Activated naive CD8-positive, alpha-beta T cell treated with anti-CD3 and anti-CD28 coated beads, Interleukin-2, amount 50 U/mL, for 24 hours (primary cell): ENCODE results near the gene ELF1.

Experiments used
- ATAC-seq: fragments of 150-1000 bp; cut with Tn5 transposase; one replicate; pipeline ENCODE4 v1.10.0; 2021
- DNase-seq: peaks from one replicate; pipeline ENCODE4 v3.0.0; 2021
- H3K27ac Mint-ChIP-seq: one replicate; pipeline ENCODE4 v1.8.0; 2021; ENCODE audit warnings: mild to moderate bottlenecking, mixed read lengths
- H3K27me3 Mint-ChIP-seq: one replicate; pipeline ENCODE4 v1.8.0; 2021; ENCODE audit warnings: mixed read lengths
- H3K36me3 Mint-ChIP-seq: one replicate; pipeline ENCODE4 v1.8.0; 2021; ENCODE audit warnings: low read depth, mixed read lengths
- H3K4me1 Mint-ChIP-seq: one replicate; pipeline ENCODE4 v1.8.0; 2021; ENCODE audit warnings: mixed read lengths
- H3K4me3 Mint-ChIP-seq: one replicate; pipeline ENCODE4 v1.8.0; 2021; ENCODE audit warnings: mild to moderate bottlenecking, moderate library complexity, mixed read lengths
- H3K9me3 Mint-ChIP-seq: one replicate; pipeline ENCODE4 v1.8.0; 2021; ENCODE audit warnings: mixed read lengths

ELF1 gene

GRCh38 chr13:41005704-41006103 lies 13.4 kb downstream of the ELF1 start:
- Mint-ChIP-seq H3K9me3 (no peaks in the 10 kb centered on the region), H3K27ac (peak overlapping the region; percentile 94), H3K36me3 (peaks cover 16% of the 10 kb centered on the region), H3K27me3 (no peaks in the 10 kb centered on the region), H3K4me3 (peak overlapping the region; percentile 30), H3K4me1 (peaks cover 80% of the 10 kb centered on the region)
- ATAC-seq = no peak
- DNase-seq = no peak

- H3K36me3 Mint-ChIP-seq = peaks cover 16% of the 10 kb centered on the region
- peak; percentile 82 for ATAC-seq
- DNase-seq = no peak
- H3K27me3 Mint-ChIP-seq = no peaks in the 10 kb centered on the region
- H3K9me3 Mint-ChIP-seq = no peaks in the 10 kb centered on the region
- H3K4me3 Mint-ChIP-seq = peak overlapping the region; percentile 30
- H3K27ac Mint-ChIP-seq = peak overlapping the region; percentile 94
- peaks cover 79% of the 10 kb centered on the region for H3K4me1 Mint-ChIP-seq
Measured at GRCh38 chr13:41004875-41005693, 14.0 kb downstream of the ELF1 start.

- DNase-seq (no peak), ATAC-seq (no peak)
- Mint-ChIP-seq H3K9me3 (no peaks in the 10 kb centered on the region), H3K27ac (no peak overlapping the region), H3K27me3 (no peaks in the 10 kb centered on the region), H3K4me1 (peaks cover 81% of the 10 kb centered on the region), H3K4me3 (no peak overlapping the region), H3K36me3 (peaks cover 24% of the 10 kb centered on the region)
Measured at GRCh38 chr13:41002606-41003005, 16.5 kb downstream of the ELF1 start.

- H3K4me3 Mint-ChIP-seq = no peak overlapping the region
- no peaks in the 10 kb centered on the region for H3K9me3 Mint-ChIP-seq
- DNase-seq (no peak), ATAC-seq (no peak)
- H3K36me3 Mint-ChIP-seq = peaks cover 29% of the 10 kb centered on the region
- no peaks in the 10 kb centered on the region for H3K27me3 Mint-ChIP-seq
- peaks cover 79% of the 10 kb centered on the region for H3K4me1 Mint-ChIP-seq
- H3K27ac Mint-ChIP-seq = peak overlapping the region; percentile 68
Measured at GRCh38 chr13:41001695-41002094, 17.4 kb downstream of the ELF1 start.

- Mint-ChIP-seq H3K4me1 (peaks cover 82% of the 10 kb centered on the region), H3K27ac (no peak overlapping the region), H3K36me3 (peaks cover 33% of the 10 kb centered on the region), H3K9me3 (no peaks in the 10 kb centered on the region), H3K27me3 (no peaks in the 10 kb centered on the region), H3K4me3 (no peak overlapping the region)
- no peak for DNase-seq
- no peak for ATAC-seq
Measured at GRCh38 chr13:40999416-40999815, 19.7 kb downstream of the ELF1 start.

- peaks cover 35% of the 10 kb centered on the region for H3K36me3 Mint-ChIP-seq
- no peaks in the 10 kb centered on the region for H3K9me3 Mint-ChIP-seq
Measured at GRCh38 chr13:40996426-40997092, 22.6 kb downstream of the ELF1 start.

GRCh38 chr13:40995997-40996396 lies 23.1 kb downstream of the ELF1 start:
- Mint-ChIP-seq H3K27ac (peak overlapping the region; percentile 62), H3K4me3 (no peak overlapping the region), H3K4me1 (peaks cover 83% of the 10 kb centered on the region), H3K9me3 (no peaks in the 10 kb centered on the region), H3K27me3 (no peaks in the 10 kb centered on the region), H3K36me3 (peaks cover 31% of the 10 kb centered on the region)
- no peak for DNase-seq
- no peak for ATAC-seq

More at GRCh38 chr13:40996426-40997092, 22.6 kb downstream of the ELF1 start:
- Mint-ChIP-seq H3K4me3 (no peak overlapping the region), H3K27me3 (no peaks in the 10 kb centered on the region), H3K27ac (peak overlapping the region; percentile 24), H3K4me1 (peaks cover 84% of the 10 kb centered on the region)
- ATAC-seq = no peak
- no peak for DNase-seq

GRCh38 chr13:40994581-40995230 lies 24.4 kb downstream of the ELF1 start:
- H3K4me1 Mint-ChIP-seq = peaks cover 86% of the 10 kb centered on the region
- no peak for DNase-seq
- ATAC-seq = peak; percentile 82
- H3K9me3 Mint-ChIP-seq = no peaks in the 10 kb centered on the region
- H3K27me3 Mint-ChIP-seq = no peaks in the 10 kb centered on the region
- peak overlapping the region; percentile 55 for H3K4me3 Mint-ChIP-seq
- peak overlapping the region; percentile 62 for H3K27ac Mint-ChIP-seq
- H3K36me3 Mint-ChIP-seq = peaks cover 24% of the 10 kb centered on the region

- ATAC-seq (no peak), DNase-seq (no peak)
- no peaks in the 10 kb centered on the region for H3K9me3 Mint-ChIP-seq
- peaks cover 81% of the 10 kb centered on the region for H3K4me1 Mint-ChIP-seq
- no peaks in the 10 kb centered on the region for H3K27me3 Mint-ChIP-seq
- no peak overlapping the region for H3K4me3 Mint-ChIP-seq
- peaks cover 18% of the 10 kb centered on the region for H3K36me3 Mint-ChIP-seq
- H3K27ac Mint-ChIP-seq = peak overlapping the region; percentile 62
Measured at GRCh38 chr13:40993987-40994386, 25.1 kb downstream of the ELF1 start.

- peaks cover 84% of the 10 kb centered on the region for H3K4me1 Mint-ChIP-seq
- peaks cover 16% of the 10 kb centered on the region for H3K36me3 Mint-ChIP-seq
- DNase-seq = no peak
- no peaks in the 10 kb centered on the region for H3K27me3 Mint-ChIP-seq
- H3K9me3 Mint-ChIP-seq = no peaks in the 10 kb centered on the region
- peak overlapping the region; percentile 62 for H3K27ac Mint-ChIP-seq
- peak; percentile 33 for ATAC-seq
- H3K4me3 Mint-ChIP-seq = no peak overlapping the region
Measured at GRCh38 chr13:40992678-40993518, 26.2 kb downstream of the ELF1 start.

GRCh38 chr13:40987606-40988280 lies 31.4 kb downstream of the ELF1 start:
- peaks cover 77% of the 10 kb centered on the region for H3K4me1 Mint-ChIP-seq
- no peak for DNase-seq
- ATAC-seq = no peak
- H3K4me3 Mint-ChIP-seq = no peak overlapping the region
- H3K36me3 Mint-ChIP-seq = peaks cover 3% of the 10 kb centered on the region
- H3K27ac Mint-ChIP-seq = peak overlapping the region; percentile 50
- no peaks in the 10 kb centered on the region for H3K27me3 Mint-ChIP-seq
- no peaks in the 10 kb centered on the region for H3K9me3 Mint-ChIP-seq

GRCh38 chr13:40986101-40986856 lies 32.8 kb downstream of the ELF1 start:
- Mint-ChIP-seq H3K4me1 (peaks cover 68% of the 10 kb centered on the region), H3K36me3 (peaks cover 9% of the 10 kb centered on the region), H3K9me3 (no peaks in the 10 kb centered on the region), H3K27me3 (no peaks in the 10 kb centered on the region), H3K4me3 (peak overlapping the region; percentile 91), H3K27ac (peak overlapping the region; percentile 93)
- ATAC-seq = no peak
- no peak for DNase-seq

- peaks cover 12% of the 10 kb centered on the region for H3K36me3 Mint-ChIP-seq
- DNase-seq = no peak
- peak overlapping the region; percentile 91 for H3K4me3 Mint-ChIP-seq
- peaks cover 66% of the 10 kb centered on the region for H3K4me1 Mint-ChIP-seq
- peak overlapping the region; percentile 93 for H3K27ac Mint-ChIP-seq
- no peaks in the 10 kb centered on the region for H3K9me3 Mint-ChIP-seq
- no peak for ATAC-seq
- H3K27me3 Mint-ChIP-seq = no peaks in the 10 kb centered on the region
Measured at GRCh38 chr13:40985381-40986100, 33.6 kb downstream of the ELF1 start.
